ENCODE results near the gene APOA4.
A peak's percentile ranks its signal among the peaks of the same experiment; 100 is the strongest.

- TF ChIP-seq, protein P1, sequence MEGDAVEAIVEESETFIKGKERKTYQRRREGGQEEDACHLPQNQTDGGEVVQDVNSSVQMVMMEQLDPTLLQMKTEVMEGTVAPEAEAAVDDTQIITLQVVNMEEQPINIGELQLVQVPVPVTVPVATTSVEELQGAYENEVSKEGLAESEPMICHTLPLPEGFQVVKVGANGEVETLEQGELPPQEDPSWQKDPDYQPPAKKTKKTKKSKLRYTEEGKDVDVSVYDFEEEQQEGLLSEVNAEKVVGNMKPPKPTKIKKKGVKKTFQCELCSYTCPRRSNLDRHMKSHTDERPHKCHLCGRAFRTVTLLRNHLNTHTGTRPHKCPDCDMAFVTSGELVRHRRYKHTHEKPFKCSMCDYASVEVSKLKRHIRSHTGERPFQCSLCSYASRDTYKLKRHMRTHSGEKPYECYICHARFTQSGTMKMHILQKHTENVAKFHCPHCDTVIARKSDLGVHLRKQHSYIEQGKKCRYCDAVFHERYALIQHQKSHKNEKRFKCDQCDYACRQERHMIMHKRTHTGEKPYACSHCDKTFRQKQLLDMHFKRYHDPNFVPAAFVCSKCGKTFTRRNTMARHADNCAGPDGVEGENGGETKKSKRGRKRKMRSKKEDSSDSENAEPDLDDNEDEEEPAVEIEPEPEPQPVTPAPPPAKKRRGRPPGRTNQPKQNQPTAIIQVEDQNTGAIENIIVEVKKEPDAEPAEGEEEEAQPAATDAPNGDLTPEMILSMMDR (conservative IDR thresholded peaks at IDR 0.05; ENCODE audit: low read depth in 2 of 2) = peak; percentile 41 to 56
- TF ChIP-seq, protein P2, sequence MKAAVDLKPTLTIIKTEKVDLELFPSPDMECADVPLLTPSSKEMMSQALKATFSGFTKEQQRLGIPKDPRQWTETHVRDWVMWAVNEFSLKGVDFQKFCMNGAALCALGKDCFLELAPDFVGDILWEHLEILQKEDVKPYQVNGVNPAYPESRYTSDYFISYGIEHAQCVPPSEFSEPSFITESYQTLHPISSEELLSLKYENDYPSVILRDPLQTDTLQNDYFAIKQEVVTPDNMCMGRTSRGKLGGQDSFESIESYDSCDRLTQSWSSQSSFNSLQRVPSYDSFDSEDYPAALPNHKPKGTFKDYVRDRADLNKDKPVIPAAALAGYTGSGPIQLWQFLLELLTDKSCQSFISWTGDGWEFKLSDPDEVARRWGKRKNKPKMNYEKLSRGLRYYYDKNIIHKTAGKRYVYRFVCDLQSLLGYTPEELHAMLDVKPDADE (IDR thresholded peaks at IDR 0.05) = no peak
- TF ChIP-seq ZNF114 (CRISPR knock-in tag; IDR thresholded peaks at IDR 0.05) (no peak), EZH2 (IDR thresholded peaks at IDR 0.05; ENCODE audit: low read depth, unreplicated experiment) (no peak), EZH2phosphoT487 (IDR thresholded peaks at IDR 0.05; ENCODE audit: unreplicated experiment) (no peak), REST (IDR thresholded peaks at IDR 0.05; ENCODE audit: unreplicated experiment) (no peak)
These were observed 17.2 kb upstream of the APOA4 start for GRCh38 chr11:116840224-116840745.
